ENCODE measurements around the gene KDM7A.

KDM7A gene

DNA sequence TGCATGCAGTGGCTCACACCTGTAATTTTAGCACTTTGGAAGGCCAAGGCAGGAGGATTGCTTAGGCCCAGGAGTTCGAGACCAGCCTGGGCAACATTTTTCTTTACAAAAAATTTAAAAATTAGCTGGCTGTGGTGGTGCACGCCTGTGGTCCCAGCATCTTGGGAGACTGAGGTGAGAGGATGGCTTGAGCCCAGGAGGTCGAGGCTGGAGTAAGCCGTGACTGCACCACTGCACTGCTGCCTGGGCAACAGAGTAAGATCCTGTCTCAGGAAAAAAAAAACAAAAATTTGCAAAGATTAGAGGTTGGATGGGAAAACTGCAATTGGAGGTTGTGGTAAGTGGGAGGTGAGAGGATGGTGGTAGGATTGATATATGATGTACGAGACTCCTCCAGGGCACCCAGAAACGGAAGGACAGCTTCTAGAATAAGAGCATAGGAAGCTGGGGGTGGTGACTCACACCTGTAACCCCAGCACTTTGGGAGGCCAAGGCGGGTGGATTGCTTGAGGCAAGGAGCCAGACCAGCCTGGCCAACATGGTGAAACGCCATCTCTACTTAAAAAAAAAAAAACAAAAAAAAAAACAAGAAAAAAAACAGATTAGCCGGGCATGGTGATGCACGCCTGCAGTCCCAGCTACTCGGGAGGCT is 94.9 kb downstream of the KDM7A start:
- no peak for DNase-seq

DNA sequence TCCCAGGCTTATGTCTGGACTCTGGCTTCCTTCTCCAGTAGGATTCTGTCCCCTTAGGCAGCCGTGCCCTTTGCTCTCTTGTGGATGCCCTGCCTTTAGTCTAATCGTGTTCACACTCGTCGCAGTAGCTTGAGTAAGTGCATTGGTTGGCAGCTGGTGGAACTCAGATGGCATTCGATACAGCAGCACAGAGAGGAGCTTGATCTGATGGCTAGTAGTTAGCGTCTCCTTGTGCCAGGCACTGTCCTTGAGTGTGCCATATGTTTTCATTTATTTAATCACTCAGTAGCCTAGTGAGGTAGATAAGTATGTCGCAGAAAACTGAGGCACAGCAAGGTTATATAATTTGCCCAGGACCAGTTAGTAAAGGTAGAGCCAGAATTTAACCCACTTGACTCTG is 95.9 kb downstream of the KDM7A start:
- DNase-seq = peak; percentile 82 to 90

DNA sequence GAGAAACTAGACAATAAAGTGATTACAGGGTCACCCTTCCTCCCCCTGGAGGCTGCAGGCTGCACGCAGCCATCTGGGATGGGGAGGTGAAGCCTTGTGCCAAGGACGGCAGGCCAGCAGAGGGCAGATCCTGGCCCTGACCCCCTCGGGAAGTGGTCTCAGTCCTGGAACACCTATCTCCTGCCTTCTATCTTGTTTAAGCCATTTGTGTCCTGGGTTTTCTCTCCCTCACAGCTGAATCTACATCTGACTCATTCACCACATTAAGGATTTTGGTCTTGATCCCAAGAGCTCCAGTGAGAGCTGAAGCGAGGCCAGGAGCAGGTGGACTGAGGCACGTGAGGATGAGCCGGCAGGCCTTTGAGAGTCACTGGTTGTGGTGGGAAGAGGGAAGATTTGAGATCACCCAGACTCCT is 97.7 kb downstream of the KDM7A start:
- DNase-seq = peak; percentile 13 to 55

DNA sequence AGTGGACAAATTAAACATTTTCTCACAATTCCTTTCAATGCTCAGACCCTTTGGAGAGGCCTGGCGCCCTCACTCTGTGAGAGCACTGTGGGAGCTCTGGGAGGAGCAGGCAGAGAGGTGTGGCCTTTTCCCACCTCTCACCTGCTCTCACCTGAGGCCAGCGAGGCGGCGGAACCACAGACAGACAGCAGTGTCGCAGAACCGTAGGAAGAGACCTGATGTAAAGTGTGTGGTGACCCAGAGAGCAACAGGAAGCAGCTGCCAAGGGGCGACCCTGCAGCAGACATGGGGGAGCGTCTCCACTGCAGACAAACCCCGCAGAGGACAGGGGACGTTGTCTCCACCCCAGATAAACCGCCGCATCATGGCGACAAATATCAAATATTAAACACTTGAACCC is 98.4 kb downstream of the KDM7A start:
- DNase-seq = no peak

DNA sequence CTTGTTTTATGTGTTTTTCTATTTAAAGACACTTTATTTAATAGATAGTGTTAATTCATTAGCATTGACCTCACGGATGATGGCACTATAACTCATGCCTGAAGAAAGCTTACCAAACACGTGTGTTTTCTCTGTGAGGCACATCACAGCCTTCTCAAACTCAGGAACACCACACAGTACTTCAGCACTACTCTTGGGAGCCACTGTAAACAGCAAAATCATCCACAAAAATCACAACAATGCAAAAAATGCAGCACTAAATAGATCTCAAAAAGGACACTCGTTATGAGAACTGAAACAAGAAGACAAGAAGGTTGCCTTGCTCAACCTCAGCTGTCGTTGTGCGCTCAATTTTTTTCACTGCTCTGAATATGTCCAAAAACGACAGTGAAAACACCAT is 102.0 kb downstream of the KDM7A start:
- no peak for DNase-seq

DNA sequence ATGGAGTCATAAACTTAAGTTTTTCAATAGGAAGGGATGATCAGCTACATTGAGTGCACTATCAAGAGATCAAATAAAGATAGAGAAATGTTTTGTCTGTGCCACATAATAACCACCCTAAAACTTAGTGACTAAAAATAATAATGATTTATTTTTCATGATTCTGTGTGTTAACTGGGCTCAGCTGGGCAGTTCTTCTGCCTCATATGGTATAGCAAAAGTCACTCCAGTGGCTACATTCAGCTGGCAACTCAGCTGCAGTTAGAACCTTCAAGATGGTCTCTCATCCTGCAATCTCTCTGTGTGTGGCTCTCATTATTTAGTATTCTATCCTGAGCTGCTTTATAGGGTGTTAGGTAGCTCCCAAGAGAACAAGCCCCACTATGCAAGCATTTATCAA is 106.2 kb downstream of the KDM7A start:
- DNase-seq = no peak

DNA sequence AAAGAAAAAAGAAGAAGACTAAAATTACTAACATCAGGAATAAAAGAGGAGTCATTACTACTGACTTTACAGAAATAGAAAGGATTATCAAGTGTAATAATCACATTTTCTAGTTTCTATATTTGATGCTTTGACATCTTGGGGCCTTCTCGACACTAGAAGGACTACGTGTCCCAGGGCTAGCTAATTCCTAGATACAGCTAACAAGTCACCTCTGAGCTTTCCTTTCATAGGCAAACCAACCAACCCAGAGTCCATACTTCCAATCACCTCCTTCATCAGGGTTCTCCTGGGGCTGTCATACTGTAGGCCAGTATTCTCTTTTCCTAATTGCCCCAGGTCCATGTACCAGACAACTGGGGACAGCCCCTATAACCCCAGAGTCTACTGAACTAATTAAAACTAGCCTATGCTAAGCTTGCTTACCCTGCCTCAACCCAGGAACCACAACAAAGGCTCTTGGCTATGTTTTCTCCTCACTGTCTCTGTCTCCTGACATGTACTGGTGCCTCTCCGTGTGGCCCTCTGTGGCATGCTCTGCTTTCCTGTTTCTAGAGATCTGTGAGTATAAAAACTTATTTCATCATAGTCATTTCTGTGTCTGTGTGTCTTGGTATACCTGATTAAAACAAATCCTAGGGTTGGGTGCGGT is 107.4 kb downstream of the KDM7A start:
- no peak for DNase-seq

DNA sequence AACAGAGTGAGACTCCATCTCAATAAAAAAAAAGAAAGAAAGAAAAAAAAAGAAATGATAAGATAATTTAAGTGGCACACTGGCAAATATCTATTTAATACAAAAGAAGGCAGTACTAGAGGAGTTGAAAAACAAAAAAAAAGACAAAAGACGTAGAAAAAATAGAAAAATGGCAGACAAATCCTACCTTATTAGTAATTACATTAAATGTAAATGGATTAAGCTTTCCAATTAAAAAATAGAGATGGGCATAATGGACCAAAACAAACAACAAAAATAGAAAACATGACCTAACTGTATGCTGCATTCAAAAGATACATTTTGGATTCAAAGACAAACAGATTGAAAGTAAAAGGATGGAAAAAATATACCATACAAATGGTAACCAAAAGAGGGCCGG is 108.8 kb downstream of the KDM7A start:
- no peak for DNase-seq

DNA sequence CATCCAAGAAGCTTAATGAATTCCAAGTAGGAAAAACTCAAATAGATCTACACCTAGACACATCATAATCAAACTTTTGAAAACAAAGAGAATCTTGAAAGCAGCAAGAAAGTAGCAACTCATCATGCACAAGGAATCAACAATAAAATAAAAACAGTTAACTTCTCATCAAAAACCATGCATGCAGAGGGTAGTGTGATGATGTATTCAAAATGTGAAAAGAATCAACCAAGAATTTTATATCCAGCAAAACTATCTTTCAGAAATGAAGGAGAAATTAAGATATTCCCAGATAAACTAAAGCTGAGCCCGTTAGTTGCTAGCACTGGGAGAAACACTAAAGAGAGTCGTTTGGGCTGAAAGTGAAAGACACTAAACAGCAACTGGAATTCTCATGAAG is 109.7 kb downstream of the KDM7A start:
- no peak for DNase-seq

DNA sequence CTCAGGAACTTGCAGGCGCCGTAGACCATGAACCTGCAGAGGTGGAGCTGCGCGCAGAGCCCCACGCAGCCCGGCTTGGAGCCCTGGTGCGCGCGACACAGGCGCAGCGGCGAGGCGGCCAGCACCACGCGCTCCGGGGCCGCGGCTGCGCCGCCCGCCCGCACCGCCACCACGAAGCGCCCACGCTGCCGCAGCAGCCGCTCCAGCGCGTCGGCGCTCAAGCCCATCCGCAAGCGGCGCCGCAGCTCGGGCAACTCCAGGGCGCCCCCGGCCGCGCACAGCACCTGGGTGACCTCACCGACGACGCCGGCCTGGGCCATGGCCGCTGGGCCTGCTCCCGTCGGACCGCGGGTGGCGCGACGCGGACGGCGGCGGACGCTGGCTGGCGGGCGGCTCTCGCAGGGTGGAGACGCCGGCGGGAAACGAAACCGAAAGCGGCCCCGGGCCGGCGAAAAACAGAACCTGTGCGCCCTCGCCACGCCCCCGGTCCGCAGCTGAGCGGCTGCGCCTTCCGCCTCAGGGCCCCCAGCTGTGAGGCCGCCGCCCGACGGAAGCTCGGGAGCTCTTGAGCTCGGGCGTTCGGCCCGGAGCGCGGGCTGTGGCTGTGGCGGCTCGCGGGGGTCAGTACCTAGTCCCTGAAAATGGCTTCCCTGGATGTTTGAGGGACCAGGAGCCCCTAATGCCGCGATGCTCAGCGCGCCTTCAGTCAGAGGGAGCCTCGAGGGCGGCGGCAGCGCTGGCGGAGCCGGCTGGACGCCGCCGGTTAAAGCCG is 114.1 kb downstream of the KDM7A start, which contains the start of gene PARP12:
PARP12 (minus strand) TSS at position 424 of the 772 bp plus-strand sequence; CDS start at position 320, 104 bp downstream.
- DNase-seq = peak in 1 of 2 experiments; percentile 47

DNA sequence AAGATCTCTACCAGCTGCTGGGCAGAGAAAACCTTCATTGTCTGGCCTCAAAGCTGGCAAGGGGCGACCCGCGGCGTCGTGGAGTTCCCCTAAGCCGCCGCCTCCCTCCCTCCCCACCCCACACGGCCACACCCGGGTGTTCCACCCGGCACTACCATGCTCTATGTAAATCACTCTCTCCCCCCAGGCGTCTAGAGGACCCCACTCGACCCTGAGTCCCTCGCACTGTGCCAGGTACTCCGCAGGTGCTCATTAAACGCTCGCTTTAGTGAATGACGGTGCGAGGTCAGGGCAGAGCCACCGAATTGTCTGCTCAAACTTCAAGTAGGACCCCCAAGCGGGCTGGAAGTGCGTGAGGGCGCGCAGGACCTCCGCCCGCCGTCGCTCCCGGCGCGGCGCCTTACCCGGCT is 114.7 kb downstream of the KDM7A start:
- peak in 1 of 2 experiments; percentile 14 for DNase-seq

DNA sequence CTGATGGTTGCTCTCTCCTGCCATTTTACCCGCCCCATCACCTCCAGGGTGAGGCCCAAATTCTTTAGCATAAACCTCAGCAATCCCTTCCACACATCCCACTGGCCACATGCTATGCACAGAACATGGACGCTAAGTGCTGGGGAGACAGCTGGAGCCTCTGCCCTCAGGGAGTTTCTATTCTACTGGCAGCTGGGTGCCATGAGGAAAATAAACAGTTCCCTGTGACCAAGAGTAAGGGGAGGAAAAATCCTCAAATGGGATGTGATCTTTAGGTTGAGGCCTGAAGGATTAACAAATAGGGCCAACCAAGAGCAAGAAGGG is 115.2 kb downstream of the KDM7A start:
- DNase-seq = no peak

DNA sequence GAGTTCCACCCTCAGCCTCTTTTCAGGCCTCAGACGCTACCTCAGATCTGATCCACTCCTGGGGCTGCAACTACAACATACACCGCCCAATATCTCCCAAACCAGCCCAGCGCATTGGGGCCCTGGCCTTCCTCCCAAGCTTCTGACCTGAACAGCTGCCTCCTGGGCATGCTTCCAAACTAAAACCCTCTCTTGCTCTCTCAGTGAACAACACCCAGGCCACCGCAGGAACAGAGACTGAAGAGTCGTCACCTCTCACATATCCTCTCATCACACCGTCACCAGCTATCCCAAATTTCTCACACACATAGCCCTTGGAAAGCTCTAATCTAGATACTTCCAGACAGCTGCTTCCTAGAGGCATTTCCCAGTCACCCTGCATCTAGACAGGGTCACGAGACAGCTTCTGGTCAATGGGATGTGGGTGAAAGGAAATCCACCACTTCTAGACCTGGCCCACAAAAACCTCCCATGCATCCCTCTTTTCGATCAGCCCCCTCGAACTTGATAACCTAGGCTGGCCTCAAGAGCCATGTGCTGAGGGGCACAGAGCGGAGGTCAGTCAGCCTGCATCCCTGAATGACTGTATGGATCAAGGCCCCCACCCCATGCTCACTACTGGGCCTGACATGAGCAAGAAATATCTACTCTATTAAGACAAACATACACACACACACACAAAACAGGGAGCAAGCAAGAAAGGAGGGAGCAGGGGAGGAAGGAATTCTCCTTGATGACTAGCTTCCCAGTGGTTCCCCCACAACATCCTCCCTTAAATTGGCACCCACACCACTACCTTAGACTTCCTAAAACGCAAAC is 115.8 kb downstream of the KDM7A start:
- DNase-seq = peak in 1 of 2 experiments; percentile 30

DNA sequence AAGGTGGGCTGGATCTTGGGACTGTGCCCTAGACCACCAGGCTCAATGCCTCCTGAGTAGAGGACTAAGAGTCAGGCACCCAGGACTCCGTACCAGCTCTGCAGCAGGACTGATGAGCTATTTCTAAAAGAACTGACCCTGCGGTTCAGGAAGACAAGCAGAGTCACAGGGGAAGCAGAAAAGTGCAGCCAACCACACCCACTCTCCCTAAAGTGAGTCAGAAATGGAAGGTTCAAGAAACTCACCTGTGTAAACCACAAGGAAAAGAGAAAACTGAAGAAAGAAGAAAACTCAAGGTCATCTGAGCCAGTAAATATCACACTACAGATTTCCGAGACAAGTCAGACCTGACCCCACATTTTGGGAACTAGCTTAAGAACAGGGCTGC is 116.5 kb downstream of the KDM7A start:
- DNase-seq = no peak

DNA sequence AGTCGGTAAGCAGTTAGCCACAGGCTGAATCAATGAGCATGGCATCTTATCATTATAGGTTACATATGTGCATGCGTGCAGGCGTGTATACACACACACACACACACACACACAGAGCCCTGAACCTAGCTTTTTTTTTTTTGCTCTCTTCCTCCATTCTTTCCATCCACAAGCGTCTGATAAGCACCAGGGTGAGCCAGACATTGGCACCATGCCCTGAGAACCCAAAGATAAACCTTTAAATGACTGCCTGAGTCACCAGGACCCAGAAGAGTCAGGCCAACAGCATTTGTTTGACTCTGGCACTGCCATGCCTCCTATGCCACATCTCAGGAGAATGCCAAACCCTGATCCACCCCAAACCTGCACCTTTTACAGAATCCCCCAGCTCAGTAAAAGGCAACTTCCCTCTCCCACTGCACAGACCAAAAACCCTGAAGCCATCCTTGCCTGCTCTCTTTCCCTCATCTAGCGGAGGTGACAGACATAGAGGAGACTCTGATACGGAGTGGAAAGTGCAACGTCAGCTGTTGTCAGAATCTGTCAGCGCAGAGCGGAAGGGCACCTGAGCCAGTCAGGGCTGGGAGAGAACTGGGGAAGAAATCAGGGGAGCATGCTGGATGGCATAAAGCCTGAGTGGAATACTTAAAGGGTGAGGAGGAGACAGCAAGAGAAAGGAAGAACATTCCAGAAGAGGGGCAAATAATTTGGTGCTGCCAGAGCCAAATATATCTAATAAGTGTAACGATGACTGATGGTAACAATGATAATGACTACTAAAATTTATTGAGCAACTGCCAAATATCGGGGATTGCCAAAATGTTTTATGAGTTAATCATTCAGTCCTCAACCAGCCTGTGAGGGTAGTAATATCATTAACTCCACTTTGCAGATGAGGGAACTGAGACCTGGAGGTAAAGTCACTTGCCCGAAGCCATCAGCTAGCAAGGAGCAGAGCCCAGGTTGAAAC is 117.2 kb downstream of the KDM7A start:
- no peak for DNase-seq

DNA sequence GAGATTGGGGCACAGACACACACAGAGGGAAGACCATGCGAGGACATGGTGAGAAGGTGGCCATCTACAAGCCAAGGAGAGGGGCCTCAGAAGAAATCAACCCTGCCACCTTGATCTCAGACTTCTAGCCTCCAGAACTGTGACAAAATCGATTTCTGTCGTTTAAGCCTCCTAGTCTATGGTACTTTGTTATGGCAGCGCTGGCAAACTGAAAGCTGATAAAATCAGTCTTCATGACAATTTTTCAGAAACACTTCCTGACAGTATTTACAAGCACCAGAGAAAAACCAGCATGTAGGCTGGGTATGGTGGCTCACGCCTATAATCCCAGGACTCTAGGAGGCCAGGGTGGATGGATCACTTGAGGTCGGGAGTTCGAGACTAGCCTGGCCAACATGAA is 118.3 kb downstream of the KDM7A start:
- no peak for DNase-seq

DNA sequence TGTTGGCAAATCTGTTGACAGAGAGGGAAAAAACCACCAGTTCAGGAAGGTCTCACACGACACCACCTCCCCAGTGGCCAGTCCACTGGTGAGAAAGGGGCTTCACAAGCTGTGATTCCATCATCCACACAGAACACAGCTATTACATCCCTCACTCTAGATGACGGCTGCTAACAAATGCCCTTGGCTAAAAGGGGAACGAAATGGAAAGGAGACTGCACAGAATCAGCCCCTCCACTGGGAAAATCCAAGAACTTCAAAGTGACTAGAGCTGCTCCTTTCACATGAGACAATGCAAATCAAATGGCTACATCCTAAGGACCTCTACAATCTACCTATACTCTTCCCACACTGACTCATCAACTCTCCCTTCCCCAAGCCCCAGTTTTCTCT is 119.6 kb downstream of the KDM7A start:
- no peak for DNase-seq

DNA sequence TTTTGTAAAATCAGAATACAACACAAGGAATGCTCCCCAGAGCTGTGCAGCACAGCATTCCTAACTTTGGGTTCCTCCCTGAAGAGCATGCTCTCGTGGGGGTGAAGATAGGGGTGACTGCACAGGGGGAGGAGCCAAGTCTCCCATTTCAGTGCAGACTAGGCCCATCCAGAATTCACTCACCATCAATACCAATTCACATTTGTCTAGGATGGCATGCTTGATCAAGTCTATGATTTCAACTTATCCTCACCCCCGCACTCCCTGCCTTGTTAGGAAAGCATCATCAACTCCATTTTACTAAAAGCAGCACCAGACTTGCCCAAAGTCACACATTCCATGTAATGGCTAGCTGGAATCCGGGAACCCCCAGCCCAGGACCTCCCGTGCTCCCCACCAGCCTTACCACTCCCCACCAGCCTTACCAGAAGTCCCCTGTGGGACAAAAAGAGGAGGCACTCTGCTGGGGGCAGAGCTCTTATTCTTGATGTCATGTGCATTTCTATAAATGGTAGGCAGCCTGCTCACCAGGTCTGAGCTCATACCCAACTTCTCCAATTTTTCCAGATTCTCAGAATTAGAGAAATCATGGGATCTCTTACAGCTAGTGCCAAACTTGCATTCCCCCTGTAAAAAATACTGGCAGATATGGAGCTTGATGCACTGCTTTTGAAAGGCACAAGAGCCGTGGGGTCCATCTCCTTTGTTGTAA is 120.2 kb downstream of the KDM7A start:
- no peak for DNase-seq

DNA sequence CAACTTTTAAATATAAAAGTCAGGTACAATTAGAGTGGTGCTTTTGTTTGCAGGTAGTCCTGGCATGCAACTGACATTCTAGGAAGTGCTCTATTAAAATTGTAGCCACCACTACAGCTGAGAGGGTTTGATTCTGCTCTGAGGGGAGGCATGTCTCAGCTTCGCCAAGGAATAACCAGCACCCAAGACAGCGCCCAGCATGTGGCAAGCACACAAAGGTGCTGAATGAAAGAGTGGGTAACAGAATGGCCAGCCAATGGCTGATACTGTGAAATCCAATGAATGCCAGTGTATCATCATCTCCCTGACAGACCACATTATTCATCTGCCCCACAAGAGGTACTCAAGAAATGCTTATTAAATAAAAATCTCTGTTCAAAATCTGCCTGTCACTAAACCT is 121.0 kb downstream of the KDM7A start:
- DNase-seq = no peak

DNA sequence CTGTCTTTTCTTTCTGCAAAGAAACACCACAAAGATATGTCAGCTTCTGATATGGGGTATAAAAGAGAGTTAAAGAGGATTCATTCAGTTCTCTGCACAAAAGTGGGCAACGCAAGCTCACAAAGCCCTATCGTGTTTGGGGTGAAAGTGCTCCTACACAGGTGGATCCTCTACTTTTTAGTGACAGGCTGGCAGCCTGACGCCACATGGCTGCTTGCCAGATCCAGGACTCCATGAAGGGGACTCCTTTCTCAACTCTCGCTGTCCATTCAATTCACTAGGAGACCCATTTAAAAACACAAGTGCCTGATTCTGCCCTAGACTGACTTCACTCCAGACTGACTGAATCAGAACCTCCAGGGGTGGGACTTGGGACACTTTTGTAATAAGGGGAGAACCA is 122.0 kb downstream of the KDM7A start:
- no peak for DNase-seq

DNA sequence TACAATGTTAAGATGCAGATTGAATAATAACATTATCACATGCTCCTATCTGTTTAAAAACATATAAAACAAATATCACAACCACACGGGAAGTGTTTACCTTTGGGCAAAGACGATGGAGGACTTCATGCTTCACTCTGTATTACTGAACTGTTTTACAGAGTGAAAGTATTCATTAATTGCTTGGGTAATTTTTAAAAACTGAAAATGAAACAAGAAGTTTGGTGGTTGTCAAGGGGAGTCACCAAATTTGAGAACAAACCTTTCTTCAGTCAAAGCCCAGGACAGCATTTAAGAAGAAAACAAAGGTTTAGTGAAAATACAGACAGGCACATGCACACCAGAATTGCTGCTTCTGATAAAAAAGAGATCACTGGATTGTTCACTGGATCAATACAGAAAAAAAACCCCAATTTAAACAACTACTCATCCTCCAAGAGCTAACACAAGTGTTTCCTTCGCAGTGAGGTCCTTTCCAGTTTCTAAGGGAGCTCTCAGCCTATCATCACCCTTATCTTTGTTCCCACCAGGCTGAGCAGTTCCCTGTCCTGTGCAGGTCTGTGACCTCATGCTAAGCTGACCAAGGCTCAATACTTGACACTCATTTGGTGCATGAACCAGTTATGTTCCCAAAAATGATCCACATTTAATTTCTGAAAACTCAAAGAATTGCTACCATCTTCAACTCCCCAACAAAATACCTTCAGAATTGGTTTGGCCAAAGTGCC is 122.8 kb downstream of the KDM7A start:
- DNase-seq = no peak
